NCI-H1436 (cell line): ENCODE data around the gene ERCC8.
"Not testable (repeated sequence)": the region's sequence is repeated elsewhere in the genome, so short reads cannot be mapped to it uniquely, and the experiment has no call there.

Experiments used
- DNase-seq: peaks from one replicate; lab custom pipeline; 2025; lab: John Stamatoyannopoulos, UW

Gene ERCC8

GRCh38 chr5:60944904-60945812, at the start of gene ERCC8, which contains the start of gene NDUFAF2:
TSS of gene ERCC8 (minus strand) at chr5:60945070. CDS start at chr5:60945008, 62 bp downstream.
TSS of gene NDUFAF2 (plus strand) at chr5:60945205. CDS start at chr5:60945256, 51 bp downstream.
- DNase-seq, result peak; percentile 87

GRCh38 chr5:60993875-60994571, 49.2 kb upstream of the ERCC8 start:
- no peak for DNase-seq

GRCh38 chr5:60993425-60993824, 48.6 kb upstream of the ERCC8 start:
- DNase-seq, result no peak

- DNase-seq, result no peak
Observed at GRCh38 chr5:60992871-60993270, 48.0 kb upstream of the ERCC8 start.

- no peak for DNase-seq
Observed at GRCh38 chr5:60989790-60990189, 44.9 kb upstream of the ERCC8 start.

- DNase-seq, result not testable (repeated sequence)
Observed at GRCh38 chr5:60982127-60982526, 37.3 kb upstream of the ERCC8 start.

- DNase-seq, result no peak
Observed at GRCh38 chr5:60980511-60980910, 35.6 kb upstream of the ERCC8 start.

GRCh38 chr5:60978968-60979367, 34.1 kb upstream of the ERCC8 start:
- DNase-seq, result no peak

GRCh38 chr5:60977956-60978737, 33.3 kb upstream of the ERCC8 start:
- DNase-seq, result no peak

- DNase-seq, result no peak
Observed at GRCh38 chr5:60972231-60972630, 27.4 kb upstream of the ERCC8 start.

- DNase-seq, result no peak
Observed at GRCh38 chr5:60961685-60962084, 16.8 kb upstream of the ERCC8 start.

- DNase-seq, result no peak
Observed at GRCh38 chr5:60960591-60960990, 15.7 kb upstream of the ERCC8 start.

GRCh38 chr5:60959156-60959555, 14.3 kb upstream of the ERCC8 start:
- no peak for DNase-seq

GRCh38 chr5:60958712-60959111, 13.8 kb upstream of the ERCC8 start:
- DNase-seq, result no peak

GRCh38 chr5:60958088-60958487, 13.2 kb upstream of the ERCC8 start:
- DNase-seq, result no peak

- DNase-seq, result no peak
Observed at GRCh38 chr5:60955239-60955638, 10.4 kb upstream of the ERCC8 start.

- DNase-seq, result no peak
Observed at GRCh38 chr5:60948738-60949137, 3.9 kb upstream of the ERCC8 start.

- no peak for DNase-seq
Observed at GRCh38 chr5:60945813-60946187, 930 bp upstream of the ERCC8 start.

- no peak for DNase-seq
Observed at GRCh38 chr5:60943624-60944023, 1.2 kb downstream of the ERCC8 start.

GRCh38 chr5:60929024-60929423, 15.8 kb downstream of the ERCC8 start:
- DNase-seq, result no peak

GRCh38 chr5:60927450-60927849, 17.4 kb downstream of the ERCC8 start:
- no peak for DNase-seq

GRCh38 chr5:60918466-60918865, 26.4 kb downstream of the ERCC8 start:
- DNase-seq, result no peak
